Vagina (tissue), 2 donors: Measurements from ENCODE around the gene ITPR1.

ENCODE experiments used
- POLR2AphosphoS5 ChIP-seq, 2 donors: sonication (generic); formaldehyde crosslinking; IDR thresholded peaks; one replicate each; pipeline ENCODE4 v1.9.0; 2017; ENCODE audit warnings: antibody characterized with exemption in 2 of 2, mild to moderate bottlenecking in 2 of 2, low read depth in 1 of 2; ENCODE audit not compliant: insufficient read depth in 1 of 2
- TF ChIP-seq, protein P1 (sequence below), 3 experiments: fragments of 450-650 bp in 2 of 3; fragments of 200-600 bp in 1 of 3; sonication (generic) in 1 of 3; IDR thresholded peaks; one replicate each; pipeline ENCODE4 v1.5.1; 2017 to 2019; ENCODE audit warnings: antibody characterized with exemption in 3 of 3, mild to moderate bottlenecking in 2 of 3, moderate library complexity in 2 of 3

DNA sequence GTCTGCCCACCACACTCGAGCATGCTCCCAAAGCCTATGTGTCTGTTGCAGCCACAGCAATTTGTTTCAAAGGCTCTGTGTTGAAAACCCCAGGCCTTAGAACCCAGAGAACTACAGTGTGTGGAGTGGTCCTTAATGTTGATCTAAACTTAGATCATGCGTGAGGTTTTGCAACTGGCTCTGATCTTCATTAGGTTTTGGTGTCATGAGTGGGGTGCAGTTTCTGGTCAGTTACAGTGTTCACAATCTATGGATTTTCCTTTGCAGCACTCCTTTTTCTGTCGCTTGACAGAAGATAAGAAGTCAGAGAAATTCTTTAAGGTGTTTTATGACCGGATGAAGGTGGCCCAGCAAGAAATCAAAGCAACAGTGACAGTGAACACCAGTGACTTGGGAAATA, 273.1 kb downstream of the ITPR1 start:
- TF ChIP-seq, protein P1, sequence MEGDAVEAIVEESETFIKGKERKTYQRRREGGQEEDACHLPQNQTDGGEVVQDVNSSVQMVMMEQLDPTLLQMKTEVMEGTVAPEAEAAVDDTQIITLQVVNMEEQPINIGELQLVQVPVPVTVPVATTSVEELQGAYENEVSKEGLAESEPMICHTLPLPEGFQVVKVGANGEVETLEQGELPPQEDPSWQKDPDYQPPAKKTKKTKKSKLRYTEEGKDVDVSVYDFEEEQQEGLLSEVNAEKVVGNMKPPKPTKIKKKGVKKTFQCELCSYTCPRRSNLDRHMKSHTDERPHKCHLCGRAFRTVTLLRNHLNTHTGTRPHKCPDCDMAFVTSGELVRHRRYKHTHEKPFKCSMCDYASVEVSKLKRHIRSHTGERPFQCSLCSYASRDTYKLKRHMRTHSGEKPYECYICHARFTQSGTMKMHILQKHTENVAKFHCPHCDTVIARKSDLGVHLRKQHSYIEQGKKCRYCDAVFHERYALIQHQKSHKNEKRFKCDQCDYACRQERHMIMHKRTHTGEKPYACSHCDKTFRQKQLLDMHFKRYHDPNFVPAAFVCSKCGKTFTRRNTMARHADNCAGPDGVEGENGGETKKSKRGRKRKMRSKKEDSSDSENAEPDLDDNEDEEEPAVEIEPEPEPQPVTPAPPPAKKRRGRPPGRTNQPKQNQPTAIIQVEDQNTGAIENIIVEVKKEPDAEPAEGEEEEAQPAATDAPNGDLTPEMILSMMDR (IDR thresholded peaks at IDR 0.05) = no peak
- no peak for TF ChIP-seq POLR2AphosphoS5 (IDR thresholded peaks at IDR 0.05; ENCODE audit: insufficient read depth in 1 of 2, low read depth in 1 of 2)
